SK-N-SH (cell line): ENCODE data around the gene GTF3C2. TPM values are rescaled to one million over a fixed set of nuclear protein-coding genes. Genes with fewer than 3 reads are reported as not detected.

Source experiments
- CTCF ChIA-PET: fragments of 300-600, 350-600 bp; formaldehyde crosslinking; extraction: SDS; loops from one replicate; lab custom pipeline; 2021; lab: Yijun Ruan, JAX
- POLR2A ChIA-PET: fragments of 350-600 bp; sonication (Branson Sonifier 250); formaldehyde crosslinking; extraction: SDS; loops from one replicate; lab custom pipeline; 2020; ENCODE audit warnings: antibody characterized with exemption, inconsistent platforms; lab: Yijun Ruan, JAX
- DNase-seq: peaks from one replicate; pipeline ENCODE4 v3.0.0; 2012
- H2AFZ ChIP-seq: fragments of 200-600 bp; sonication (generic); 2 replicates; pipeline ENCODE4 v1.8.1; 2016; ENCODE audit warnings: antibody characterized with exemption, mild to moderate bottlenecking, low read depth
- H3F3A ChIP-seq: fragments of 200-600 bp; sonication (generic); replicated peaks from 2 replicates; pipeline ENCODE3; 2016; ENCODE audit warnings: antibody characterized with exemption, mild to moderate bottlenecking; ENCODE audit not compliant: insufficient read depth
- H3K27ac ChIP-seq, 2 experiments: fragments of 200-500 bp in 1 of 2; fragments of 200-600 bp in 1 of 2; sonication (Bioruptor generic) in 1 of 2; sonication (generic), shearing (Covaris generic) in 1 of 2; 2 replicates each; pipeline versions ENCODE4 v1.5.1 to v1.6.1; 2014 to 2016; ENCODE audit warnings: low read depth in 2 of 2, inconsistent platforms in 1 of 2, low read length in 1 of 2, mild to moderate bottlenecking in 1 of 2, mixed read lengths in 1 of 2
- H3K27me3 ChIP-seq: fragments of 200-600 bp; sonication (generic), shearing (Covaris generic); 2 replicates; pipeline ENCODE4 v1.6.1; 2016; ENCODE audit warnings: mixed run types; ENCODE audit not compliant: insufficient read depth
- H3K36me3 ChIP-seq, 2 experiments: fragments of 200-500 bp in 1 of 2; fragments of 200-600 bp in 1 of 2; sonication (Bioruptor generic) in 1 of 2; sonication (generic) in 1 of 2; replicated peaks in 1 of 2; 2 replicates each; pipeline versions ENCODE3 to v1.5.1; 2014 to 2016; ENCODE audit warnings: low read length in 1 of 2, mild to moderate bottlenecking in 1 of 2; ENCODE audit not compliant: insufficient read depth in 2 of 2, control insufficient read depth in 1 of 2
- H3K4me1 ChIP-seq, 2 experiments: fragments of 200-500 bp in 1 of 2; fragments of 200-600 bp in 1 of 2; sonication (Bioruptor generic) in 1 of 2; sonication (generic), shearing (Covaris generic) in 1 of 2; 2 replicates each; pipeline versions ENCODE4 v1.5.1 to v1.6.1; 2014 to 2016; ENCODE audit warnings: low read depth in 1 of 2, low read length in 1 of 2, mixed run types in 1 of 2; ENCODE audit not compliant: insufficient read depth in 2 of 2, control insufficient read depth in 1 of 2
- H3K4me2 ChIP-seq: fragments of 200-600 bp; sonication (generic), shearing (Covaris generic); 2 replicates; pipeline ENCODE4 v1.6.1; 2017; ENCODE audit warnings: mixed run types
- H3K4me3 ChIP-seq, 2 experiments: fragments of 200-500 bp in 1 of 2; fragments of 200-600 bp in 1 of 2; sonication (Bioruptor generic) in 1 of 2; sonication (generic), shearing (Covaris generic) in 1 of 2; 2 replicates each; pipeline versions ENCODE4 v1.5.1 to v1.8.1; 2014 to 2016; ENCODE audit warnings: low read depth in 2 of 2, inconsistent platforms in 1 of 2, low read length in 1 of 2, mild to moderate bottlenecking in 1 of 2, mixed read lengths in 1 of 2, moderate library complexity in 1 of 2
- H3K79me2 ChIP-seq: fragments of 200-600 bp; sonication (generic); 2 replicates; pipeline ENCODE4 v1.8.1; 2017; ENCODE audit warnings: mild to moderate bottlenecking; ENCODE audit not compliant: insufficient read depth
- H3K9ac ChIP-seq: fragments of 200-600 bp; sonication (generic); 2 replicates; pipeline ENCODE4 v1.6.1; 2017; ENCODE audit warnings: mixed run types
- H3K9me2 ChIP-seq: fragments of 200-600 bp; sonication (generic); 2 replicates; pipeline ENCODE4 v1.6.1; 2017; ENCODE audit warnings: mixed run types
- H3K9me3 ChIP-seq: fragments of 200-600 bp; sonication (generic); 2 replicates; pipeline ENCODE4 v1.6.1; 2017; ENCODE audit warnings: mixed run types, mild to moderate bottlenecking, moderate library complexity
- H4K20me1 ChIP-seq: fragments of 200-600 bp; sonication (generic); 2 replicates; pipeline ENCODE4 v1.6.1; 2017; ENCODE audit warnings: mild to moderate bottlenecking, mixed run types; ENCODE audit not compliant: insufficient read depth
- CHD2 ChIP-seq: fragments of 150-350 bp; IDR thresholded peaks from 2 replicates; pipeline ENCODE4 v1.6.1; 2018; ENCODE audit warnings: low read length; ENCODE audit not compliant: partially characterized antibody
- ELF1 ChIP-seq: IDR thresholded peaks from 2 replicates; pipeline ENCODE4 v1.4.0; 2012
- EP300 ChIP-seq, 2 experiments: IDR thresholded peaks; 2 replicates each; pipeline versions ENCODE4 v1.4.0 to v1.6.1; 2012; ENCODE audit warnings: borderline replicate concordance in 1 of 2, low read depth in 1 of 2, low read length in 1 of 2
- FOXJ3 ChIP-seq: sonication (generic); formaldehyde crosslinking; IDR thresholded peaks from 2 replicates; pipeline ENCODE4 v1.5.1; 2020; ENCODE audit warnings: mild to moderate bottlenecking, missing genetic modification reagents
- GABPA ChIP-seq: IDR thresholded peaks from 2 replicates; pipeline ENCODE4 v1.4.0; 2012; ENCODE audit warnings: low read depth, mild to moderate bottlenecking
- MAX ChIP-seq: IDR thresholded peaks from 2 replicates; pipeline ENCODE4 v1.4.0; 2012; ENCODE audit warnings: low read depth
- MXI1 ChIP-seq: IDR thresholded peaks from 2 replicates; pipeline ENCODE4 v1.6.1; 2012; ENCODE audit warnings: mild to moderate bottlenecking, low read depth, low read length, improper control_type of control experiment
- RAD21 ChIP-seq: IDR thresholded peaks from 2 replicates; pipeline ENCODE4 v1.6.1; 2012; ENCODE audit warnings: mild to moderate bottlenecking, low read length
- REST ChIP-seq: IDR thresholded peaks from 2 replicates; pipeline ENCODE4 v1.6.1; 2012; ENCODE audit warnings: mild to moderate bottlenecking, low read depth, low read length, moderate library complexity
- RXRA ChIP-seq: IDR thresholded peaks from 2 replicates; pipeline ENCODE4 v1.4.0; 2012; ENCODE audit warnings: low read depth, mild to moderate bottlenecking, borderline replicate concordance
- SIN3A ChIP-seq: IDR thresholded peaks from 2 replicates; pipeline ENCODE4 v1.6.1; 2012; ENCODE audit warnings: low read depth, mild to moderate bottlenecking, low read length, moderate library complexity, borderline replicate concordance
- TAF1 ChIP-seq: IDR thresholded peaks from 2 replicates; pipeline ENCODE4 v1.6.1; 2012; ENCODE audit warnings: low read depth, mild to moderate bottlenecking, low read length, moderate library complexity, borderline replicate concordance
- USF2 ChIP-seq: fragments of 150-350 bp; IDR thresholded peaks from 2 replicates; pipeline ENCODE4 v1.6.1; 2017; ENCODE audit warnings: antibody characterized with exemption, low read length, low read depth, borderline replicate concordance
- WGBS: methylation state at CpG from one replicate; pipeline ENCODE4 v1.1.6; 2017; ENCODE audit warnings: low lambda C conversion rate; 5-methylcytosine and 5-hydroxymethylcytosine counted together
- polyA plus RNA-seq, 3 experiments: library from polyadenylated mRNA; depleted of rRNA; stranded (reverse); fragments of >200 nt; gene quantifications; 2 replicates each; pipeline ENCODE4 v1.2.3, GENCODE V29; 2012
- TF ChIP-seq, protein P1 (sequence below): IDR thresholded peaks from 2 replicates; pipeline ENCODE4; 2012
- TF ChIP-seq, protein P2 (sequence below): IDR thresholded peaks from 2 replicates; pipeline ENCODE4 v1.4.0; 2012; ENCODE audit warnings: low read depth, borderline replicate concordance

The GTF3C2 gene
- polyA plus RNA-seq, 1 of the 3 experiments (the other 2 are of a cell fraction): 65.8 TPM

DNA sequence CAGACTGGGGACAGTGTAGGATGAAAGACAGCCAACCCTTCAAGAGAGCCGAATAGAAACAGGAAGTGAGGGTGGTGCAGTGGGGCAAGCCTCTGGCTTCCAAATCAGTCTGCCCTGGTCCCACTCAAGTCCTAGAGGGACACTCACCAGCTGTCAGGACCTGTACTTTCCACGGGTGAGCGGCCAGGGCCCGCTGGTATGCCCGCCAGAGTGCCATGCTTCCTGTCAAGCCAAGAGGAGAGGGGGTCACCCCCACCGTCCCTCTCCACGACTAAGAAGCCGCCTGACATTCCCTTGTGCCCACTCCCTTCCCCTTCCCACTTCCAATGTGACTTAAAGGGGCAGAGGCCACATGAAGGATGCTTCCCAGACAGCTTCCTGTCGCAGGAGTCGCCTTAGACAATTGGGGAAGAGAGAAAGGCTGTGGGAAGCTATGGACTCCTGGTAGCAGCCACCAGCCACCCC, 34.2 kb downstream of the GTF3C2 start:
- TF ChIP-seq SIN3A (0 out of 2 replicates have a peak, but pooled peaks have one; percentile 42), GABPA (no peak), ELF1 (peak; percentile 6; the same call in 1 of the 2 replicates)
- TF ChIP-seq, protein P1, sequence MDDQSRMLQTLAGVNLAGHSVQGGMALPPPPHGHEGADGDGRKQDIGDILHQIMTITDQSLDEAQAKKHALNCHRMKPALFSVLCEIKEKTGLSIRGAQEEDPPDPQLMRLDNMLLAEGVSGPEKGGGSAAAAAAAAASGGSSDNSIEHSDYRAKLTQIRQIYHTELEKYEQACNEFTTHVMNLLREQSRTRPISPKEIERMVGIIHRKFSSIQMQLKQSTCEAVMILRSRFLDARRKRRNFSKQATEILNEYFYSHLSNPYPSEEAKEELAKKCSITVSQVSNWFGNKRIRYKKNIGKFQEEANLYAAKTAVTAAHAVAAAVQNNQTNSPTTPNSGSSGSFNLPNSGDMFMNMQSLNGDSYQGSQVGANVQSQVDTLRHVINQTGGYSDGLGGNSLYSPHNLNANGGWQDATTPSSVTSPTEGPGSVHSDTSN: no peak
- Histone ChIP-seq H3K9me2 (no peaks in the 10 kb centered on the region), H4K20me1 (no peaks in the 10 kb centered on the region), H3K4me3 (peak overlapping the region; percentile 76 to 93), H3K9ac (peak overlapping the region; percentile 90), H3K4me1 (peaks cover 9 to 24% of the 10 kb centered on the region in 2 experiments; a peak in 3 of 4 replicates), H3K36me3 (peaks cover 3 to 18% of the 10 kb centered on the region in 2 experiments), H3K27ac (peak overlapping the region; percentile 90 to 98), H2AFZ (peak overlapping the region; percentile 68), H3K27me3 (no peaks in the 10 kb centered on the region), H3F3A (peaks cover 13% of the 10 kb centered on the region), H3K79me2 (peaks cover 28% of the 10 kb centered on the region; the same call in 1 of the 2 replicates), H3K9me3 (no peaks in the 10 kb centered on the region), H3K4me2 (peak overlapping the region; percentile 93)
- under 1% methylated on average over 9 of the region's 10 CpGs for WGBS
- POLR2A ChIA-PET: interaction anchor here (0.6 to 2.8 kb wide), 14 partner anchors 8 to 251 kb away, joined by 3 to 16 read pairs (median 5); partner anchors contain the start of genes EIF2B4, GTF3C2, NRBP1 and OST4
- CTCF ChIA-PET: interaction anchor here (0.8 to 2.8 kb wide), 6 partner anchors 9 to 93 kb away, joined by 3 to 27 read pairs (median 10); partner anchors contain the start of gene EIF2B4
- DNase-seq: peak; percentile 49

GRCh38 chr2:27320958-27321543, 35.5 kb downstream of the GTF3C2 start:
- Histone ChIP-seq H4K20me1 (no peaks in the 10 kb centered on the region), H3K9me2 (no peaks in the 10 kb centered on the region), H3K36me3 (peaks cover 0 to 16% of the 10 kb centered on the region in 2 experiments), H3K4me1 (peaks cover 9 to 33% of the 10 kb centered on the region in 2 experiments; a peak in 3 of 4 replicates), H3F3A (peaks cover 13% of the 10 kb centered on the region), H2AFZ (no peak overlapping the region), H3K4me3 (peak overlapping the region in 1 of 2 experiments; percentile 76; a peak in 2 of 4 replicates), H3K9ac (peak overlapping the region; percentile 90; the same call in 1 of the 2 replicates), H3K27me3 (no peaks in the 10 kb centered on the region), H3K9me3 (no peaks in the 10 kb centered on the region), H3K79me2 (peaks cover 28% of the 10 kb centered on the region; the same call in 1 of the 2 replicates), H3K27ac (peak overlapping the region; percentile 90 to 98), H3K4me2 (peak overlapping the region; percentile 93)
- DNase-seq: peak; percentile 66
- ChIA-PET CTCF (interaction anchor here (0.6 to 3.5 kb wide), 7 partner anchors 9 to 236 kb away, joined by 3 to 27 read pairs (median 3); partner anchors contain the start of gene UCN), POLR2A (no interaction called here)
- 13% methylated on average over 8 of the region's 8 CpGs for WGBS
- TF ChIP-seq, protein P2, sequence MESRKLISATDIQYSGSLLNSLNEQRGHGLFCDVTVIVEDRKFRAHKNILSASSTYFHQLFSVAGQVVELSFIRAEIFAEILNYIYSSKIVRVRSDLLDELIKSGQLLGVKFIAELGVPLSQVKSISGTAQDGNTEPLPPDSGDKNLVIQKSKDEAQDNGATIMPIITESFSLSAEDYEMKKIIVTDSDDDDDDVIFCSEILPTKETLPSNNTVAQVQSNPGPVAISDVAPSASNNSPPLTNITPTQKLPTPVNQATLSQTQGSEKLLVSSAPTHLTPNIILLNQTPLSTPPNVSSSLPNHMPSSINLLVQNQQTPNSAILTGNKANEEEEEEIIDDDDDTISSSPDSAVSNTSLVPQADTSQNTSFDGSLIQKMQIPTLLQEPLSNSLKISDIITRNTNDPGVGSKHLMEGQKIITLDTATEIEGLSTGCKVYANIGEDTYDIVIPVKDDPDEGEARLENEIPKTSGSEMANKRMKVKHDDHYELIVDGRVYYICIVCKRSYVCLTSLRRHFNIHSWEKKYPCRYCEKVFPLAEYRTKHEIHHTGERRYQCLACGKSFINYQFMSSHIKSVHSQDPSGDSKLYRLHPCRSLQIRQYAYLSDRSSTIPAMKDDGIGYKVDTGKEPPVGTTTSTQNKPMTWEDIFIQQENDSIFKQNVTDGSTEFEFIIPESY: no peak
- TF ChIP-seq RXRA: no peak
- TF ChIP-seq RAD21: peak; percentile 31; the same call in 1 of the 2 replicates
- TF ChIP-seq MAX: peak; percentile 77
- TF ChIP-seq REST: peak; percentile 57; the same call in 1 of the 2 replicates
- TF ChIP-seq FOXJ3: no peak
- peak; percentile 36 for TF ChIP-seq CHD2
- peak; percentile 19 to 80; a peak in 1 of 4 replicates for TF ChIP-seq EP300 (IDR thresholded peaks at IDR 0.05; ENCODE audit: borderline replicate concordance in 1 of 2, low read depth in 1 of 2, low read length in 1 of 2)
- peak; percentile 58; the same call in 1 of the 2 replicates for TF ChIP-seq TAF1
- no peak for TF ChIP-seq USF2
- TF ChIP-seq, protein P1: peak; percentile 97
- TF ChIP-seq MXI1: no peak
